HepG2 (cell line): ENCODE results near the gene TTC23. TPM values are rescaled to one million over a fixed set of nuclear protein-coding genes. Genes with fewer than 3 reads are reported as not detected.

Experiments used
- ARNTL ChIP-seq: sonication (generic); formaldehyde crosslinking; IDR thresholded peaks from 2 replicates; pipeline ENCODE4 v1.4.0; 2020; ENCODE audit warnings: mild to moderate bottlenecking, missing genetic modification reagents
- ATF6 ChIP-seq: sonication (generic); formaldehyde crosslinking; conservative IDR thresholded peaks from 2 replicates; pipeline ENCODE4 v1.4.0; 2020; ENCODE audit warnings: missing genetic modification reagents
- BCLAF1 ChIP-seq: fragments of 450-650 bp; IDR thresholded peaks from 2 replicates; pipeline ENCODE4 v1.6.1; 2017; ENCODE audit warnings: mild to moderate bottlenecking
- HCFC1 ChIP-seq: fragments of 150-350 bp; IDR thresholded peaks from 2 replicates; pipeline ENCODE4 v1.6.1; 2014; ENCODE audit warnings: low read depth, low read length
- HMGXB3 ChIP-seq: sonication (generic); formaldehyde crosslinking; IDR thresholded peaks from 2 replicates; pipeline ENCODE4 v1.4.0; 2020; ENCODE audit warnings: missing genetic modification reagents, borderline replicate concordance
- MXD4 ChIP-seq: IDR thresholded peaks from 2 replicates; pipeline ENCODE4 v1.6.1; 2016; ENCODE audit warnings: mild to moderate bottlenecking, missing biosample characterization, missing genetic modification reagents
- NONO ChIP-seq, 2 experiments: fragments of 450-650 bp in 1 of 2; sonication (generic) in 1 of 2; formaldehyde crosslinking in 1 of 2; IDR thresholded peaks in 1 of 2; conservative IDR thresholded peaks in 1 of 2; 2 replicates each; pipeline versions ENCODE4 v1.6.1 to v1.8.0; 2017 to 2022; ENCODE audit warnings: mild to moderate bottlenecking in 1 of 2, missing genetic modification reagents in 1 of 2, moderate library complexity in 1 of 2
- NR2F1 ChIP-seq, 2 experiments: fragments of 450-650 bp in 1 of 2; formaldehyde crosslinking in 1 of 2; IDR thresholded peaks; 2 replicates each; pipeline versions ENCODE4 v1.5.0 to v1.6.1; 2016 to 2020; ENCODE audit warnings: mild to moderate bottlenecking in 1 of 2, missing compliant biosample characterization in 1 of 2, missing genetic modification reagents in 1 of 2, moderate library complexity in 1 of 2
- PHF21A ChIP-seq: sonication (generic); formaldehyde crosslinking; IDR thresholded peaks from 2 replicates; pipeline ENCODE4 v1.5.0; 2020; ENCODE audit warnings: mild to moderate bottlenecking, missing genetic modification reagents
- SOX13 ChIP-seq, 3 experiments: fragments of 450-650 bp in 1 of 3; sonication (generic) in 1 of 3; formaldehyde crosslinking in 1 of 3; IDR thresholded peaks in 2 of 3; conservative IDR thresholded peaks in 1 of 3; 2 replicates each; pipeline versions ENCODE4 v1.5.0 to v1.6.1; 2016 to 2020; ENCODE audit warnings: antibody characterized with exemption in 1 of 3, mild to moderate bottlenecking in 1 of 3, missing compliant biosample characterization in 1 of 3, missing genetic modification reagents in 1 of 3, moderate library complexity in 1 of 3
- SOX5 ChIP-seq: IDR thresholded peaks from 2 replicates; pipeline ENCODE4 v1.6.1; 2016; ENCODE audit warnings: borderline replicate concordance
- STAG1 ChIP-seq: sonication (generic); formaldehyde crosslinking; IDR thresholded peaks from 2 replicates; pipeline ENCODE4 v1.4.0; 2020; ENCODE audit warnings: missing genetic modification reagents
- ZFP91 ChIP-seq: sonication (generic); formaldehyde crosslinking; IDR thresholded peaks from 2 replicates; pipeline ENCODE4 v1.9.0; 2022; ENCODE audit warnings: missing genetic modification reagents, mild to moderate bottlenecking, borderline replicate concordance
- ZNF567 ChIP-seq: sonication (generic); formaldehyde crosslinking; IDR thresholded peaks from 2 replicates; pipeline ENCODE4 v1.8.1; 2023; ENCODE audit warnings: mild to moderate bottlenecking, missing genetic modification reagents, borderline replicate concordance
- ZNF773 ChIP-seq: sonication (generic); formaldehyde crosslinking; IDR thresholded peaks from 2 replicates; pipeline ENCODE4 v1.4.0; 2020; ENCODE audit warnings: missing genetic modification reagents, borderline replicate concordance
- ZNF883 ChIP-seq: sonication (generic); formaldehyde crosslinking; IDR thresholded peaks from 2 replicates; pipeline ENCODE4 v1.5.1; 2020; ENCODE audit warnings: mild to moderate bottlenecking, missing genetic modification reagents; ENCODE audit errors: not compliant biosample characterization
- polyA plus RNA-seq, 8 experiments: library from polyadenylated mRNA; depleted of rRNA in 3 of 8; stranded (reverse) in 7 of 8; unstranded in 1 of 8; fragments of >200 nt; fragmentation: Illumina TruSeq in 4 of 8; extraction: Trizol in 4 of 8; gene quantifications; 2 replicates each; pipeline versions ENCODE4 v1.2.1 to v1.2.3, GENCODE V29; 2011 to 2016; ENCODE audit warnings: low read depth in 4 of 8, missing spikeins in 1 of 8, mixed read lengths in 1 of 8; ENCODE audit not compliant: insufficient read depth in 1 of 8
- total RNA-seq, 5 experiments: library from RNA; depleted of rRNA; stranded (reverse); fragments of >200 nt; fragmentation: Illumina TruSeq; extraction: Trizol; gene quantifications; 2 replicates each; pipeline ENCODE4 v1.2.3, GENCODE V29; 2016; ENCODE audit warnings: low read depth in 1 of 5

The TTC23 gene
- total and polyA plus RNA-seq, 2 of the 13 experiments (the other 11 are each of a cell fraction or from before 2014, with no cell fraction given), result 1.6 to 11.7 TPM

- no peak for TF ChIP-seq SOX13 (IDR thresholded peaks at IDR 0.05)
- no peak; a peak in 1 of 4 replicates for TF ChIP-seq SOX13 (CRISPR knock-in tag; conservative IDR thresholded peaks at IDR 0.05 in 1 of 2, IDR thresholded peaks at IDR 0.05 in 1 of 2)
- no peak for TF ChIP-seq NONO (IDR thresholded peaks at IDR 0.05)
- 0 out of 2 replicates have a peak, but pooled peaks have one; percentile 23 for TF ChIP-seq NONO (CRISPR knock-in tag; conservative IDR thresholded peaks at IDR 0.05)
- TF ChIP-seq ARNTL (CRISPR knock-in tag), result peak; percentile 43; the same call in 1 of the 2 replicates
- TF ChIP-seq ZNF883 (CRISPR knock-in tag), result peak; percentile 56
- TF ChIP-seq HCFC1, result no peak
- TF ChIP-seq STAG1, result peak; percentile 67
- 0 out of 2 replicates have a peak, but pooled peaks have one; percentile 56 for TF ChIP-seq ZNF567
- TF ChIP-seq BCLAF1, result no peak
- TF ChIP-seq ZNF773 (CRISPR knock-in tag), result peak; percentile 57
- no peak for TF ChIP-seq NR2F1 (CRISPR knock-in tag; IDR thresholded peaks at IDR 0.05)
- peak; percentile 79 for TF ChIP-seq PHF21A (CRISPR knock-in tag)
- no peak for TF ChIP-seq HMGXB3 (CRISPR knock-in tag)
- peak; percentile 76 for TF ChIP-seq ZFP91 (CRISPR knock-in tag)
- no peak; the same call in 1 of the 2 replicates for TF ChIP-seq MXD4 (CRISPR knock-in tag)
- TF ChIP-seq SOX5 (CRISPR knock-in tag), result no peak
- TF ChIP-seq ATF6 (CRISPR knock-in tag), result no peak
Observed at GRCh38 chr15:99104788-99105513, 144.4 kb downstream of the TTC23 start, which contains the start of gene SYNM (continued).
